K562 (cell line): ENCODE measurements around the gene ECSIT. TPM values are rescaled to one million over a fixed set of nuclear protein-coding genes. Genes with fewer than 3 reads are reported as not detected.

ENCODE experiments used
- ATF7 ChIP-seq: fragments of 450-650 bp; IDR thresholded peaks from 2 replicates; pipeline ENCODE4 v1.7.1; 2014; ENCODE audit warnings: mild to moderate bottlenecking, moderate library complexity
- CEBPB ChIP-seq: fragments of 450-650 bp; IDR thresholded peaks from 2 replicates; pipeline ENCODE4 v1.6.1; 2016; ENCODE audit warnings: missing genetic modification characterization, missing compliant biosample characterization
- CEBPG ChIP-seq, 3 experiments: fragments of 200-800 bp in 1 of 3; sonication (Bioruptor generic) in 1 of 3; sonication (generic) in 1 of 3; formaldehyde crosslinking in 1 of 3; IDR thresholded peaks in 2 of 3; conservative IDR thresholded peaks in 1 of 3; 2 replicates each; pipeline versions ENCODE4 v1.6.1 to v1.8.0; 2016 to 2022; ENCODE audit warnings: missing compliant biosample characterization in 2 of 3, missing genetic modification characterization in 2 of 3, mild to moderate bottlenecking in 1 of 3, missing genetic modification reagents in 1 of 3
- FOXK1 ChIP-seq: sonication (generic); formaldehyde crosslinking; IDR thresholded peaks from 2 replicates; pipeline ENCODE4 v1.8.0; 2022; ENCODE audit warnings: missing genetic modification reagents, mild to moderate bottlenecking, borderline replicate concordance
- KDM4B ChIP-seq, 2 experiments: fragments of 450-650 bp in 1 of 2; sonication (generic) in 1 of 2; IDR thresholded peaks; 2 replicates each; pipeline ENCODE4 v1.6.1; 2016 to 2017; ENCODE audit warnings: borderline replicate concordance in 2 of 2, antibody characterized with exemption in 1 of 2, low read depth in 1 of 2, mild to moderate bottlenecking in 1 of 2
- LARP7 ChIP-seq: fragments of 450-650 bp; IDR thresholded peaks from 2 replicates; pipeline ENCODE4 v1.6.1; 2016
- MECOM ChIP-seq: fragments of 250-450 bp; sonication (Bioruptor Pico); IDR thresholded peaks from 2 replicates; pipeline ENCODE4 v1.8.0; 2022; ENCODE audit warnings: inconsistent platforms
- MEF2A ChIP-seq: IDR thresholded peaks from 2 replicates; pipeline ENCODE4 v1.6.1; 2011; ENCODE audit warnings: low read depth, mild to moderate bottlenecking, low read length, moderate library complexity; ENCODE audit not compliant: control insufficient read depth
- NFATC3 ChIP-seq: fragments of 450-650 bp; IDR thresholded peaks from 2 replicates; pipeline ENCODE4 v1.6.1; 2017; ENCODE audit warnings: mild to moderate bottlenecking
- RBFOX2 ChIP-seq: fragments of 200-400 bp; formaldehyde crosslinking; IDR thresholded peaks from 2 replicates; pipeline ENCODE4 v1.6.1; 2017; ENCODE audit warnings: low read depth, mild to moderate bottlenecking, low read length, moderate library complexity
- RBM25 ChIP-seq: fragments of 200-400 bp; formaldehyde crosslinking; IDR thresholded peaks from 2 replicates; pipeline ENCODE4 v1.6.1; 2018; ENCODE audit warnings: low read length, low read depth, moderate library complexity; ENCODE audit not compliant: severe bottlenecking
- RFX5 ChIP-seq: IDR thresholded peaks from 2 replicates; pipeline ENCODE4 v1.6.1; 2011; ENCODE audit warnings: low read depth, mild to moderate bottlenecking, improper control_type of control experiment, low read length
- TAF15 ChIP-seq: fragments of 200-400 bp; formaldehyde crosslinking; IDR thresholded peaks from 2 replicates; pipeline ENCODE4 v1.6.1; 2017; ENCODE audit warnings: mild to moderate bottlenecking, low read depth, low read length, moderate library complexity
- TAF9B ChIP-seq: fragments of 450-650 bp; IDR thresholded peaks from 2 replicates; pipeline ENCODE4 v1.6.1; 2018; ENCODE audit warnings: mild to moderate bottlenecking; ENCODE audit not compliant: partially characterized antibody
- ZBED1 ChIP-seq: IDR thresholded peaks from 2 replicates; pipeline ENCODE4 v1.6.1; 2014
- ZFP36 ChIP-seq: fragments of 150-350 bp; IDR thresholded peaks from 2 replicates; pipeline ENCODE4 v1.6.1; 2018; ENCODE audit warnings: low read length, low read depth; ENCODE audit not compliant: partially characterized antibody
- ZFX ChIP-seq: sonication (generic); formaldehyde crosslinking; IDR thresholded peaks from 2 replicates; pipeline ENCODE4 v1.8.0; 2022; ENCODE audit warnings: mild to moderate bottlenecking, missing genetic modification reagents, moderate library complexity
- ZNF121 ChIP-seq: sonication (generic); formaldehyde crosslinking; conservative IDR thresholded peaks from 2 replicates; pipeline ENCODE4 v1.8.0; 2022; ENCODE audit warnings: missing genetic modification reagents
- ZNF143 ChIP-seq: sonication (generic); formaldehyde crosslinking; IDR thresholded peaks from 2 replicates; pipeline ENCODE4 v1.9.0; 2022; ENCODE audit warnings: mild to moderate bottlenecking, missing genetic modification reagents
- ZNF778 ChIP-seq: fragments of 450-650 bp; formaldehyde crosslinking; IDR thresholded peaks from 2 replicates; pipeline ENCODE4 v1.4.0; 2020; ENCODE audit warnings: mild to moderate bottlenecking, moderate library complexity
- polyA plus RNA-seq, 8 experiments: library from polyadenylated mRNA; depleted of rRNA in 4 of 8; stranded (reverse) in 5 of 8; unstranded in 3 of 8; fragments of >200 nt; fragmentation: Nextera tagmentation in 2 of 8; fragmentation: Illumina TruSeq in 1 of 8; extraction: Ambion mirVana in 2 of 8; extraction: Trizol in 1 of 8; gene quantifications; 2 replicates each; pipeline versions ENCODE4 v1.2.1 to v1.2.3, GENCODE V29; 2011 to 2014; ENCODE audit warnings: inconsistent platforms in 1 of 8, missing spikeins in 1 of 8
- total RNA-seq, 7 experiments: library from RNA; depleted of rRNA in 6 of 7; stranded (reverse); fragments of >200 nt in 6 of 7; fragmentation: Illumina TruSeq in 2 of 7; extraction: Trizol in 2 of 7; gene quantifications; 2 replicates each; pipeline versions ENCODE4 v1.2.1 to v1.2.3, GENCODE V29; 2011 to 2021; ENCODE audit warnings: low replicate concordance in 1 of 7
- TF ChIP-seq, protein P1 (sequence below), 2 experiments: fragments of 250-450 bp in 1 of 2; fragments of 450-650 bp in 1 of 2; sonication (Bioruptor Pico) in 1 of 2; IDR thresholded peaks; 2 replicates each; pipeline versions ENCODE4 v1.6.1 to v1.8.0; 2016 to 2021; ENCODE audit warnings: mild to moderate bottlenecking in 2 of 2, moderate library complexity in 2 of 2, missing compliant biosample characterization in 1 of 2, missing genetic modification characterization in 1 of 2
- TF ChIP-seq, protein P2 (sequence below): fragments of 250-450 bp; sonication (Bioruptor Pico); IDR thresholded peaks from 2 replicates; pipeline ENCODE4 v1.8.0; 2022; ENCODE audit warnings: inconsistent platforms
- TF ChIP-seq, protein P3 (sequence below): sonication (generic); formaldehyde crosslinking; IDR thresholded peaks from 2 replicates; pipeline ENCODE4 v1.8.0; 2023; ENCODE audit warnings: mild to moderate bottlenecking, missing genetic modification reagents

ECSIT gene
- total and polyA plus RNA-seq, 9 of the 15 experiments (the other 6 are each of a cell fraction or from before 2014, with no cell fraction given), result 1.1 to 82.5 (median 43.9) TPM

DNA sequence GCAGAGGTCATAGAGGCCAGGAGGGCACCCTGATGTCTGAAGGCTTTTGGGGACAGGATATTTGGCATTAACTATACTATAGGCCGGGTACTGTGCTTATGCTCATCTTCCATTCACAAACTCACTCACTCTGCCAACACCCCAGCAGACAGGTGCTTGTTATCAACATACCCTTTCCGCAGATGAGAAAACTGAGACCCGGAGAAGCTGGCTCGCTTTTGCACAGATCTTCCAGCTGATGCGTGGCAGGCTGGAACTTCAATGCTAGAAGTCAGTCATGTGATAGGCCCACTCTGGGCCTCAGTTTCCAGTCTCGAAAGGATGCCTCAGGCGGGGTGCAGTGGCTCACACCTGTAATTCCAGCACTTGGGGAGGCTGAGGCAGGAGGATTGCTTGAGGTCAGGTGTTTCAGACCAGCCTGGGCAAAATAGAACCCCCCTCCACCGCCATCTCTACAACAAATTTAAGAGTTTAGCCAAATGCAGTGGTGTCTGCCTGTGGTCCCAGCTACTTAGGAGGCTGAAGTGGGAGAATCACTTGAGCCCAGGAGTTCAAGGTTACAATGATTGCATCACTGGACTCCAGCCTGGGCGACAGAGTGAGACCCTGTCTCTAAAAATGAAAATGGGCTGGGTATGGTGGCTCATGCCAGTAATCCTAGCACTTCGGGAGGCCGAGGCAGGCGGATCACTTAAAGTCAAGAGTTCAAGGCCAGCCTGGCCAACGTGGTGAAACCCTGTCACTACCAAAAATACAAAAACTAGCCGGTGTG is 19.2 kb upstream of the ECSIT start (continued):
- TF ChIP-seq ZBED1 (no peak), CEBPG (CRISPR knock-in tag; IDR thresholded peaks at IDR 0.05) (peak; percentile 47; the same call in 1 of the 2 replicates), CEBPG (tag; conservative IDR thresholded peaks at IDR 0.05 in 1 of 2, IDR thresholded peaks at IDR 0.05 in 1 of 2) (no peak), FOXK1 (no peak), RFX5 (no peak), RBFOX2 (no peak), KDM4B (IDR thresholded peaks at IDR 0.05; ENCODE audit: borderline replicate concordance in 2 of 2, low read depth in 1 of 2) (no peak), ATF7 (no peak), LARP7 (no peak), NFATC3 (no peak), ZFP36 (no peak), CEBPB (tag) (0 out of 2 replicates have a peak, but pooled peaks have one; percentile 19), ZNF778 (CRISPR knock-in tag) (no peak), MEF2A (no peak), ZFX (CRISPR knock-in tag) (0 out of 2 replicates have a peak, but pooled peaks have one; percentile 13), ZNF121 (0 out of 2 replicates have a peak, but pooled peaks have one; percentile 25), TAF15 (no peak), ZNF143 (no peak), MECOM (CRISPR knock-in tag) (no peak), RBM25 (peak; percentile 65), TAF9B (no peak)
- TF ChIP-seq, protein P1, sequence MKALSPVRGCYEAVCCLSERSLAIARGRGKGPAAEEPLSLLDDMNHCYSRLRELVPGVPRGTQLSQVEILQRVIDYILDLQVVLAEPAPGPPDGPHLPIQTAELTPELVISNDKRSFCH (CRISPR knock-in tag; IDR thresholded peaks at IDR 0.05), result no peak
- TF ChIP-seq, protein P1 (tag; IDR thresholded peaks at IDR 0.05), result no peak
- TF ChIP-seq, protein P2, sequence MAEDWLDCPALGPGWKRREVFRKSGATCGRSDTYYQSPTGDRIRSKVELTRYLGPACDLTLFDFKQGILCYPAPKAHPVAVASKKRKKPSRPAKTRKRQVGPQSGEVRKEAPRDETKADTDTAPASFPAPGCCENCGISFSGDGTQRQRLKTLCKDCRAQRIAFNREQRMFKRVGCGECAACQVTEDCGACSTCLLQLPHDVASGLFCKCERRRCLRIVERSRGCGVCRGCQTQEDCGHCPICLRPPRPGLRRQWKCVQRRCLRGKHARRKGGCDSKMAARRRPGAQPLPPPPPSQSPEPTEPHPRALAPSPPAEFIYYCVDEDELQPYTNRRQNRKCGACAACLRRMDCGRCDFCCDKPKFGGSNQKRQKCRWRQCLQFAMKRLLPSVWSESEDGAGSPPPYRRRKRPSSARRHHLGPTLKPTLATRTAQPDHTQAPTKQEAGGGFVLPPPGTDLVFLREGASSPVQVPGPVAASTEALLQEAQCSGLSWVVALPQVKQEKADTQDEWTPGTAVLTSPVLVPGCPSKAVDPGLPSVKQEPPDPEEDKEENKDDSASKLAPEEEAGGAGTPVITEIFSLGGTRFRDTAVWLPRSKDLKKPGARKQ (CRISPR knock-in tag), result no peak
- TF ChIP-seq, protein P3, sequence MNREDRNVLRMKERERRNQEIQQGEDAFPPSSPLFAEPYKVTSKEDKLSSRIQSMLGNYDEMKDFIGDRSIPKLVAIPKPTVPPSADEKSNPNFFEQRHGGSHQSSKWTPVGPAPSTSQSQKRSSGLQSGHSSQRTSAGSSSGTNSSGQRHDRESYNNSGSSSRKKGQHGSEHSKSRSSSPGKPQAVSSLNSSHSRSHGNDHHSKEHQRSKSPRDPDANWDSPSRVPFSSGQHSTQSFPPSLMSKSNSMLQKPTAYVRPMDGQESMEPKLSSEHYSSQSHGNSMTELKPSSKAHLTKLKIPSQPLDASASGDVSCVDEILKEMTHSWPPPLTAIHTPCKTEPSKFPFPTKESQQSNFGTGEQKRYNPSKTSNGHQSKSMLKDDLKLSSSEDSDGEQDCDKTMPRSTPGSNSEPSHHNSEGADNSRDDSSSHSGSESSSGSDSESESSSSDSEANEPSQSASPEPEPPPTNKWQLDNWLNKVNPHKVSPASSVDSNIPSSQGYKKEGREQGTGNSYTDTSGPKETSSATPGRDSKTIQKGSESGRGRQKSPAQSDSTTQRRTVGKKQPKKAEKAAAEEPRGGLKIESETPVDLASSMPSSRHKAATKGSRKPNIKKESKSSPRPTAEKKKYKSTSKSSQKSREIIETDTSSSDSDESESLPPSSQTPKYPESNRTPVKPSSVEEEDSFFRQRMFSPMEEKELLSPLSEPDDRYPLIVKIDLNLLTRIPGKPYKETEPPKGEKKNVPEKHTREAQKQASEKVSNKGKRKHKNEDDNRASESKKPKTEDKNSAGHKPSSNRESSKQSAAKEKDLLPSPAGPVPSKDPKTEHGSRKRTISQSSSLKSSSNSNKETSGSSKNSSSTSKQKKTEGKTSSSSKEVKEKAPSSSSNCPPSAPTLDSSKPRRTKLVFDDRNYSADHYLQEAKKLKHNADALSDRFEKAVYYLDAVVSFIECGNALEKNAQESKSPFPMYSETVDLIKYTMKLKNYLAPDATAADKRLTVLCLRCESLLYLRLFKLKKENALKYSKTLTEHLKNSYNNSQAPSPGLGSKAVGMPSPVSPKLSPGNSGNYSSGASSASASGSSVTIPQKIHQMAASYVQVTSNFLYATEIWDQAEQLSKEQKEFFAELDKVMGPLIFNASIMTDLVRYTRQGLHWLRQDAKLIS, result no peak
